OCI-LY1 (cell line): ENCODE measurements around the gene TMEM200C.

ENCODE experiments used
- H2AFZ ChIP-seq: fragments of 200-600 bp; sonication (generic), shearing (Covaris generic); 2 replicates; pipeline ENCODE4 v1.6.0; 2014; ENCODE audit warnings: antibody characterized with exemption, mild to moderate bottlenecking, low read length
- H3F3A ChIP-seq: fragments of 200-600 bp; sonication (generic), shearing (Covaris generic); 2 replicates; pipeline ENCODE4 v1.6.0; 2014; ENCODE audit warnings: mild to moderate bottlenecking, antibody characterized with exemption, low read length, moderate library complexity; ENCODE audit not compliant: insufficient read depth
- H3K27ac ChIP-seq: fragments of 200-600 bp; sonication (generic); 2 replicates; pipeline ENCODE4 v1.5.1; 2014; ENCODE audit warnings: low read length, mixed run types, mild to moderate bottlenecking, low read depth; ENCODE audit not compliant: poor library complexity, severe bottlenecking
- H3K27me3 ChIP-seq: fragments of 200-600 bp; sonication (generic); 2 replicates; pipeline ENCODE4 v1.6.0; 2014; ENCODE audit warnings: antibody characterized with exemption, mild to moderate bottlenecking, low read length, moderate library complexity; ENCODE audit not compliant: insufficient read depth
- H3K36me3 ChIP-seq: fragments of 200-600 bp; sonication (generic); 2 replicates; pipeline ENCODE4 v1.6.1; 2014; ENCODE audit warnings: mild to moderate bottlenecking, antibody characterized with exemption, low read length, moderate library complexity, mixed read lengths; ENCODE audit not compliant: insufficient read depth
- H3K4me1 ChIP-seq: fragments of 200-600 bp; sonication (generic); 2 replicates; pipeline ENCODE4 v1.5.1; 2014; ENCODE audit warnings: mild to moderate bottlenecking, low read length, moderate library complexity; ENCODE audit not compliant: insufficient read depth, severe bottlenecking
- H3K4me2 ChIP-seq: fragments of 200-600 bp; sonication (generic), shearing (Covaris generic); 2 replicates; pipeline ENCODE4 v1.6.1; 2014; ENCODE audit warnings: low read length
- H3K4me3 ChIP-seq: fragments of 200-600 bp; sonication (generic); 2 replicates; pipeline ENCODE4 v1.5.1; 2014; ENCODE audit warnings: low read length, low read depth, mild to moderate bottlenecking, mixed read lengths; ENCODE audit not compliant: poor library complexity, severe bottlenecking
- H3K79me2 ChIP-seq: fragments of 200-600 bp; shearing (Covaris generic); 2 replicates; pipeline ENCODE4 v1.6.1; 2016; ENCODE audit warnings: mixed run types, low read length, mixed read lengths; ENCODE audit not compliant: insufficient read depth
- H3K9ac ChIP-seq: fragments of 200-600 bp; sonication (generic), shearing (Covaris generic); 2 replicates; pipeline ENCODE4 v1.6.1; 2014; ENCODE audit warnings: mild to moderate bottlenecking, low read length, mixed read lengths
- H3K9me2 ChIP-seq: fragments of 200-600 bp; sonication (generic), shearing (Covaris generic); 2 replicates; pipeline ENCODE4 v1.6.1; 2014; ENCODE audit warnings: low read depth, mild to moderate bottlenecking, low read length, mixed read lengths
- H3K9me3 ChIP-seq: fragments of 200-600 bp; shearing (Covaris generic); 2 replicates; pipeline ENCODE4 v1.6.1; 2014; ENCODE audit warnings: low read length, mixed read lengths
- H4K20me1 ChIP-seq: fragments of 200-600 bp; sonication (generic), shearing (Covaris generic); 2 replicates; pipeline ENCODE4 v1.6.0; 2016; ENCODE audit warnings: mild to moderate bottlenecking, low read length; ENCODE audit not compliant: insufficient read depth
- EZH2 ChIP-seq: fragments of 200-600 bp; sonication (generic), shearing (Covaris generic); IDR thresholded peaks from 2 replicates; pipeline ENCODE4 v1.8.0; 2017; ENCODE audit warnings: borderline replicate concordance, mixed run types, mild to moderate bottlenecking, antibody characterized with exemption, low read length, moderate library complexity, mixed read lengths
- TF ChIP-seq, protein P1 (sequence below): fragments of 200-600 bp; sonication (generic), shearing (Covaris generic); IDR thresholded peaks from 2 replicates; pipeline ENCODE4 v1.5.1; 2017; ENCODE audit warnings: mild to moderate bottlenecking, antibody characterized with exemption, low read length, moderate library complexity, mixed read lengths

The TMEM200C gene

DNA sequence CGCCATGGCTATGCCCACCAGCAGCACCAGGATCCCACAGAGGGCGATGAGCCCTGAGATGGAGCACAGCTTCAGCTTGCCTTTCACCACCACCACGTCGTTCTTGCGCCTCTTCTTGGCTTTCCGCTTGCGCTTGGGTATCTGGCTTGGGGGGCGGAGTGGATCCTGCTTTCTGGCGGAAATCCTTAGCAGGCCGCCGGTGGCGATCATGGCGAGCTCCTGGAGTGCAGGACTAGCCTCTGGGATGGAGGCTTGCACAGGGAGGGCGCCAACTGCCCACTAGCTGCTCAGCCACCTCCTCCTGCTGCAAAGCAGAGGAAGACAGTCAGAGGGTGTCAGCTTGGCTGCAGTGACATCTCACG is 3.5 kb downstream of the TMEM200C start:
- Histone ChIP-seq H3K79me2 (no peaks in the 10 kb centered on the region), H2AFZ (no peak overlapping the region), H3F3A (no peaks in the 10 kb centered on the region), H3K9me2 (no peaks in the 10 kb centered on the region), H3K9ac (no peak overlapping the region), H4K20me1 (no peaks in the 10 kb centered on the region), H3K4me2 (no peak overlapping the region), H3K27ac (no peak overlapping the region), H3K4me1 (no peaks in the 10 kb centered on the region), H3K36me3 (no peaks in the 10 kb centered on the region), H3K4me3 (no peak overlapping the region), H3K27me3 (peaks cover 6% of the 10 kb centered on the region; the same call in 1 of the 2 replicates), H3K9me3 (no peaks in the 10 kb centered on the region)
- no peak for TF ChIP-seq EZH2
- TF ChIP-seq, protein P1, sequence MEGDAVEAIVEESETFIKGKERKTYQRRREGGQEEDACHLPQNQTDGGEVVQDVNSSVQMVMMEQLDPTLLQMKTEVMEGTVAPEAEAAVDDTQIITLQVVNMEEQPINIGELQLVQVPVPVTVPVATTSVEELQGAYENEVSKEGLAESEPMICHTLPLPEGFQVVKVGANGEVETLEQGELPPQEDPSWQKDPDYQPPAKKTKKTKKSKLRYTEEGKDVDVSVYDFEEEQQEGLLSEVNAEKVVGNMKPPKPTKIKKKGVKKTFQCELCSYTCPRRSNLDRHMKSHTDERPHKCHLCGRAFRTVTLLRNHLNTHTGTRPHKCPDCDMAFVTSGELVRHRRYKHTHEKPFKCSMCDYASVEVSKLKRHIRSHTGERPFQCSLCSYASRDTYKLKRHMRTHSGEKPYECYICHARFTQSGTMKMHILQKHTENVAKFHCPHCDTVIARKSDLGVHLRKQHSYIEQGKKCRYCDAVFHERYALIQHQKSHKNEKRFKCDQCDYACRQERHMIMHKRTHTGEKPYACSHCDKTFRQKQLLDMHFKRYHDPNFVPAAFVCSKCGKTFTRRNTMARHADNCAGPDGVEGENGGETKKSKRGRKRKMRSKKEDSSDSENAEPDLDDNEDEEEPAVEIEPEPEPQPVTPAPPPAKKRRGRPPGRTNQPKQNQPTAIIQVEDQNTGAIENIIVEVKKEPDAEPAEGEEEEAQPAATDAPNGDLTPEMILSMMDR: no peak

DNA sequence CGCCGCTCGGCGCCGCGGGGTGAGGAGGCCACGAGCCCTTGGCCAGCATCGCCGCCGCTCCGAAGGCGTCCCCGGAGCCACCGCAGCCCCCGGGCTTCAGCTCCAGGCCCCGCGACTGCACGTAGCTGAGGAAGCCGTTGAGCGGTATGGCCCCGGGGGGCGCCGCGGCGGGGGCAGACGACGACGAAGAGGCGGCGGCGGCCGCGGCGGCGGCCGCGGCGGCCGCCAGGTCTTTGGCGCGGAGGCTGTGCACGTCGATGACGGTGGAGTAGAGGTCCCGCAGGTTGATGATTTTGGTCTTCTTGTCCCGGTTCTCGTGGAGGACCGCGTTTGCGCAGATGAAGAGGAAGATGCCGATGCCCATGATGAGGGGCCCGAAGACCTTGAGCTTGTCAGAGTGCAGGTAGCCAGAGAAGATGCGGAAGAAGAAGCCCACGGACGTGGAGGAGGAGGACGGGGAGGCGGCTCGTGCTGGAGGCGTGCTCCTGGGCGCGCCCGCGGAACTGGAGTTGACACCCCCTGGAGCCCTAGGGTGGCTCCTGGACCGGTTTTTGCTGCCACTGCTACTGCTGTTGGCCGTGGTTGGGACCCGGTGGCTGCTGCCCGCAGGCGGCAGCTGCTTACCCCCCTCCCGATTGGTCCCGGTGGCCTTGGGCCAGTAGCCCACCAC is 4.0 kb downstream of the TMEM200C start:
- no peaks in the 10 kb centered on the region for H3K79me2 ChIP-seq
- no peaks in the 10 kb centered on the region for H3F3A ChIP-seq
- H3K4me3 ChIP-seq: no peak overlapping the region
- H3K36me3 ChIP-seq: no peaks in the 10 kb centered on the region
- no peak for TF ChIP-seq EZH2
- TF ChIP-seq, protein P1: no peak
- no peaks in the 10 kb centered on the region for H3K4me1 ChIP-seq
- H3K9ac ChIP-seq: no peak overlapping the region
- no peak overlapping the region for H3K27ac ChIP-seq
- no peak overlapping the region for H3K4me2 ChIP-seq
- H2AFZ ChIP-seq: no peak overlapping the region
- no peaks in the 10 kb centered on the region for H3K9me3 ChIP-seq
- peaks cover 6% of the 10 kb centered on the region; the same call in 1 of the 2 replicates for H3K27me3 ChIP-seq
- no peaks in the 10 kb centered on the region for H4K20me1 ChIP-seq
- no peaks in the 10 kb centered on the region for H3K9me2 ChIP-seq

DNA sequence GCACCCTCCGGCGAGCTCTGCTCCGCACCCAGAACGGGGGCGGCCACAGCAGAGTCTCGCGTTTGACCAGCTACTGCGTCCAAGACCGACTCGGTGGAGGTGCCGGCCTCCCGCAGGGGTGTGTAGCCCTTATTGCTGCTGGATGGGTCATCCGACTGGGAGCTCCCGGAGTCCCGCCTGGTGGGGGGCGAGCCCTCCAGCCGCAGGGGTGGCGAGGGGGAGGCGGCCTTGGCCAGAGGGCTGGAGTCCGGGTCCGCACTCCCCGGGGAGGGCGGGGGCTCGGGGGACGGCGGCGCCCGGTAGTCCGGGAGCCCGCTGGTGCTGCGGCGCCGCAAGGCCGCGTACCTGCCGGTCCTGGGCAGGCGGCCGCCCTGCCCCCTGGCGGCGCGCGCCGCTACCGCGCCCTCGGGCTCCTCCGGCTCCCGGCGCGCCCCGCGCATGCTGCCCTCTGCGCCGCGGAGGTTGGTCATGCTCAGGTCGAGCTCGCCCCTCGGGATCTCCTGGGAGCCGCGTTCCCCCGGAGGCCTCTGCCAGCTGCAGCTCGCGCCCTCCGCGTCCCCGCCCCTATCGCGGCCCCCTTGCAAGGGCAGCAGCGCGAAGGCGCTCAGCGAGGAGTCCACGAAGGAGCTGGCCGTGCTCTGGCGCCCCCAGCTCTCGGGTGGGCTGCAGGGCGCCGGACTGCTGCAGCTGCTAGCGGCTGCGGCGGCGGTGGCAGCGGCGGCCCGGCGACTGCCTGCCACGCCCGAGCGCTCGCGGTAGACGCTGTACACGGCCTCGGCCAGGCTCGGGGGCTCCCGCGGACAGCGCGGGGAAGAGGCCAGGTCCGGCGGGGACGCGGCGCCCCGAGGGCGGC is 4.8 kb downstream of the TMEM200C start:
- Histone ChIP-seq H2AFZ (no peak overlapping the region), H4K20me1 (no peaks in the 10 kb centered on the region), H3K9me2 (no peaks in the 10 kb centered on the region), H3K27ac (no peak overlapping the region), H3K79me2 (no peaks in the 10 kb centered on the region), H3K4me1 (no peaks in the 10 kb centered on the region), H3F3A (no peaks in the 10 kb centered on the region), H3K36me3 (no peaks in the 10 kb centered on the region), H3K4me2 (peak overlapping the region; percentile 58; the same call in 1 of the 2 replicates), H3K4me3 (no peak overlapping the region), H3K9ac (no peak overlapping the region), H3K9me3 (no peaks in the 10 kb centered on the region), H3K27me3 (no peaks in the 10 kb centered on the region; the same call in 1 of the 2 replicates)
- TF ChIP-seq EZH2: no peak
- TF ChIP-seq, protein P1: peak; percentile 33
